MCF 10A (cell line): ENCODE results near the gene SPATA2. TPM values are rescaled to one million over a fixed set of nuclear protein-coding genes. Genes with fewer than 3 reads are reported as not detected.
A peak's percentile ranks its signal among the peaks of the same experiment; 100 is the strongest.

Experiments used
- BruUV-seq: library from RNA; stranded (reverse); fragments of 400-500 nt; replicated peaks from 2 replicates; lab custom pipeline; 2021; lab: Mats Ljungman, UMichigan
- CTCF ChIA-PET: fragments of 300-600 bp; sonication (Branson Sonifier 250); formaldehyde crosslinking; extraction: SDS; loops from one replicate; lab custom pipeline; 2021; ENCODE audit warnings: antibody characterized with exemption, inconsistent platforms; lab: Yijun Ruan, JAX
- POLR2A ChIA-PET: fragments of 300-600, 350-650 bp; sonication (Branson Sonifier 250); formaldehyde crosslinking; extraction: SDS; loops from one replicate; lab custom pipeline; 2020; ENCODE audit warnings: antibody characterized with exemption, inconsistent platforms; lab: Yijun Ruan, JAX
- DNase-seq: peaks from one replicate; pipeline ENCODE4 v3.0.0-alpha.2; 2018; ENCODE audit not compliant: unreplicated experiment
- H3K27ac Mint-ChIP-seq: one replicate; pipeline ENCODE4 v1.8.0; 2022; ENCODE audit warnings: mild to moderate bottlenecking, low read depth, mixed read lengths; ENCODE audit not compliant: unreplicated experiment
- H3K27me3 Mint-ChIP-seq: one replicate; pipeline ENCODE4 v1.8.0; 2022; ENCODE audit warnings: mixed read lengths; ENCODE audit not compliant: insufficient read depth, unreplicated experiment
- H3K36me3 Mint-ChIP-seq: one replicate; pipeline ENCODE4 v1.8.0; 2022; ENCODE audit warnings: mild to moderate bottlenecking, moderate library complexity, mixed read lengths; ENCODE audit not compliant: insufficient read depth, unreplicated experiment
- H3K4me1 Mint-ChIP-seq: one replicate; pipeline ENCODE4 v1.8.0; 2022; ENCODE audit warnings: mixed read lengths; ENCODE audit not compliant: insufficient read depth, unreplicated experiment
- H3K4me3 Mint-ChIP-seq: one replicate; pipeline ENCODE4 v1.8.0; 2022; ENCODE audit warnings: mild to moderate bottlenecking, moderate library complexity, mixed read lengths; ENCODE audit not compliant: unreplicated experiment
- H3K9me3 Mint-ChIP-seq: one replicate; pipeline ENCODE4 v1.8.0; 2022; ENCODE audit warnings: mixed read lengths; ENCODE audit not compliant: unreplicated experiment
- intact Hi-C: fragments of 100-400 bp; cut with micrococcal nuclease; formaldehyde crosslinking; loops from 2 replicates; pipeline ENCODE4 v1.14.1; 2022
- total RNA-seq: library from RNA; stranded (reverse); gene quantifications from 2 replicates; pipeline ENCODE4 v1.2.3, GENCODE V29; 2022
- TF ChIP-seq, protein P1 (sequence below): fragments of 200-600 bp; IDR thresholded peaks from one replicate; pipeline ENCODE4 v1.8.0; 2022; ENCODE audit warnings: antibody characterized with exemption, mild to moderate bottlenecking; ENCODE audit not compliant: unreplicated experiment

The SPATA2 gene
- total RNA-seq, 1 experiment from 2014 or later, result 5.5 TPM

GRCh38 chr20:49941456-49941855, 26.1 kb upstream of the SPATA2 start:
- DNase-seq, result no peak
- Mint-ChIP-seq H3K9me3 (no peaks in the 10 kb centered on the region), H3K4me1 (peaks cover 23% of the 10 kb centered on the region), H3K27me3 (no peaks in the 10 kb centered on the region), H3K36me3 (peaks cover 72% of the 10 kb centered on the region), H3K27ac (no peak overlapping the region), H3K4me3 (no peak overlapping the region)
- ChIA-PET CTCF (interaction anchor here (0.6 to 1.1 kb wide), 4 partner anchors 18 to 211 kb away, joined by 3 to 4 read pairs (median 3); no protein-coding TSS in a partner anchor), POLR2A (no interaction called here)
- BruUV-seq, result no TSS peak
- intact Hi-C loops, result no loop called here
- TF ChIP-seq, protein P1, sequence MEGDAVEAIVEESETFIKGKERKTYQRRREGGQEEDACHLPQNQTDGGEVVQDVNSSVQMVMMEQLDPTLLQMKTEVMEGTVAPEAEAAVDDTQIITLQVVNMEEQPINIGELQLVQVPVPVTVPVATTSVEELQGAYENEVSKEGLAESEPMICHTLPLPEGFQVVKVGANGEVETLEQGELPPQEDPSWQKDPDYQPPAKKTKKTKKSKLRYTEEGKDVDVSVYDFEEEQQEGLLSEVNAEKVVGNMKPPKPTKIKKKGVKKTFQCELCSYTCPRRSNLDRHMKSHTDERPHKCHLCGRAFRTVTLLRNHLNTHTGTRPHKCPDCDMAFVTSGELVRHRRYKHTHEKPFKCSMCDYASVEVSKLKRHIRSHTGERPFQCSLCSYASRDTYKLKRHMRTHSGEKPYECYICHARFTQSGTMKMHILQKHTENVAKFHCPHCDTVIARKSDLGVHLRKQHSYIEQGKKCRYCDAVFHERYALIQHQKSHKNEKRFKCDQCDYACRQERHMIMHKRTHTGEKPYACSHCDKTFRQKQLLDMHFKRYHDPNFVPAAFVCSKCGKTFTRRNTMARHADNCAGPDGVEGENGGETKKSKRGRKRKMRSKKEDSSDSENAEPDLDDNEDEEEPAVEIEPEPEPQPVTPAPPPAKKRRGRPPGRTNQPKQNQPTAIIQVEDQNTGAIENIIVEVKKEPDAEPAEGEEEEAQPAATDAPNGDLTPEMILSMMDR, result no peak

GRCh38 chr20:49938173-49939163, 23.1 kb upstream of the SPATA2 start:
- TF ChIP-seq, protein P1, result no peak
- Mint-ChIP-seq H3K4me1 (peaks cover 23% of the 10 kb centered on the region), H3K27ac (no peak overlapping the region), H3K27me3 (no peaks in the 10 kb centered on the region), H3K36me3 (peaks cover 44% of the 10 kb centered on the region), H3K9me3 (no peaks in the 10 kb centered on the region), H3K4me3 (peak overlapping the region; percentile 85)
- intact Hi-C loops, result no loop called here
- no TSS peak for BruUV-seq
- POLR2A ChIA-PET, result interaction anchor here (0.7 to 6.0 kb wide), 20 partner anchors 8 to 596 kb away, joined by 3 to 146 read pairs (median 4); partner anchors contain the start of gene SPATA2
- no peak for DNase-seq
- CTCF ChIA-PET, result interaction anchor here (0.6 to 3.4 kb wide), 12 partner anchors 8 to 246 kb away, joined by 3 to 23 read pairs (median 4); no protein-coding TSS in a partner anchor

DNA sequence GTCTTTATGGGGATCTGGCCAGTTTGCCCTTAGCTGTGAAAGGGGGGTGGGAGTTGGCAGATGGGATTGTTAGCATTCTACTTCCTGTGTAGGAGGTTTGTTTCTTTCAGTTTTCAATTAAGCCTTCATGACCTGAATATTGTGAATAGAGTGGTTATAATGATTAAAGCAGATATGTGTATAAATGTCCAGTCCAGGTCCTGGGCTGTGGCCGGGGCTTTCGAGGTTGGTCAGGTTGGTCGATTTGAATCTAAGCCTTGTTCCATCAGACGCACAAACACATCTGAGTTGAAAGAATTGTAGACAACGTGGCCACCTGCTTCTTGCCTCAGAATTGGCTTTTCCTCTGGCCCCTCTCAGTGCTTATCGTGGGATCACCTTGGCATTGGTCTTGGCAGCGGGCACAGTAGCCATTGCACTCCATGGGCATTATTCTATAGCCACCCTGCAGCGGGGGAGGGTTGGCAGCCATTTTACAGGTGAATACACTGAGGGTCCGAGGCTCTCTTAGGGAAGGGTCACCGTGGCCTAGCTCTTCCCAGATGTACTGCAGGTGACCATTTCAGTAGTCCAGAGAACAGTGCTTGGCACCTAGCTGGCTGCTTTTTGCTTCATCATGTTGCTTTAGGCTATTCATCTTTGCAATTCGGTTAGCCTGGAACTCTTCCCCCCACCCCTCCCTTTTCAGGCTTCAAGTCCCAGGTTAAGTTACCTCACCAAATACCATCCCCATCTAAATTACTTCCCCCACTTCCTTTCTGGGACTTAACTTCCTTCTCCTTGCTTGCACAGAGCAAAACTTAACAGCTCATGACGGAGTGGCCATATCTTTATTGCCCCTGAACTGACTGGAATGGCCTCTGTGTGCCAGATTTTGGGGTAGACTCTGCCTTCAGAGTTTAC, 21.9 kb upstream of the SPATA2 start:
- peaks cover 23% of the 10 kb centered on the region for H3K4me1 Mint-ChIP-seq
- H3K27ac Mint-ChIP-seq, result peak overlapping the region; percentile 69
- CTCF ChIA-PET, result interaction anchor here (0.6 to 3.4 kb wide), 8 partner anchors 10 to 690 kb away, joined by 3 to 23 read pairs (median 4); no protein-coding TSS in a partner anchor
- no peak for DNase-seq
- TF ChIP-seq, protein P1, result no peak
- POLR2A ChIA-PET, result interaction anchor here (0.6 to 6.0 kb wide), 31 partner anchors 9 to 750 kb away, joined by 3 to 146 read pairs (median 4); partner anchors contain the start of genes SLC9A8, SPATA2, UBE2V1 and ZNFX1
- intact Hi-C loops, result no loop called here
- no peaks in the 10 kb centered on the region for H3K27me3 Mint-ChIP-seq
- peaks cover 33% of the 10 kb centered on the region for H3K36me3 Mint-ChIP-seq
- peak overlapping the region; percentile 85 for H3K4me3 Mint-ChIP-seq
- no peaks in the 10 kb centered on the region for H3K9me3 Mint-ChIP-seq
- TSS peak; percentile 44 for BruUV-seq
